HG02973 (cell line): ENCODE data around the gene KCNQ1.

Experiments
- ATAC-seq: cut with Tn5 transposase; IDR thresholded peaks from one replicate; pipeline ENCODE4 v1.9.1; 2021; ENCODE audit warnings: moderate library complexity; ENCODE audit not compliant: unreplicated experiment

The KCNQ1 gene

GRCh38 chr11:2577031-2577990 lies 132.5 kb downstream of the KCNQ1 start:
- ATAC-seq, result no peak

- ATAC-seq, result no peak
Observed at GRCh38 chr11:2577991-2578928, 133.5 kb downstream of the KCNQ1 start.

GRCh38 chr11:2578929-2579270 lies 134.1 kb downstream of the KCNQ1 start:
- no peak for ATAC-seq

GRCh38 chr11:2579315-2580060 lies 134.7 kb downstream of the KCNQ1 start:
- ATAC-seq, result no peak

GRCh38 chr11:2580061-2580421 lies 135.2 kb downstream of the KCNQ1 start:
- no peak for ATAC-seq

GRCh38 chr11:2580571-2581001 lies 135.8 kb downstream of the KCNQ1 start:
- no peak for ATAC-seq

GRCh38 chr11:2581151-2581930 lies 136.5 kb downstream of the KCNQ1 start:
- ATAC-seq, result no peak

DNA sequence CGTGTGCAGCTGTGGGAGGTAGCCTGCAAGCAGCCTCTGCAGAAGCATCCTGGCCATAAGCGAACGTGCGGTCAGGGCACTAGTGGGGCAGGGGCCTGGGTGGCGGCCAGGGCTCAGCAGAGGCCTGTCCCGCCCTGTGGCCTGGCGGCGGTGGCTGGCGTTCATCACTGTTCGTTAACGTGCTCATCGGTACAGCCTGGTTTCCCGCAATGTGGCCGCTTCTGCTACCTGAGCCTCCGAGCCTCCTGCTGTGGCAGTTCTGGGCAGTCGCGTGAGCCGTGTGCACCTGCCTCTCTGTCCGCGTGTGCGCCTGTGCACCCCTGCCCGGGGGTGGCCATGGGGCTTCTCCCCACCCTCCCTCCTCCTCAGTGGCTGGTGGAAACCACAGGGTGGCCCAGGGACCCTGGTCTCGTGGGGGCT lies 137.1 kb downstream of the KCNQ1 start:
- no peak for ATAC-seq

- ATAC-seq, result no peak
Observed at GRCh38 chr11:2582351-2582945, 137.6 kb downstream of the KCNQ1 start.

DNA sequence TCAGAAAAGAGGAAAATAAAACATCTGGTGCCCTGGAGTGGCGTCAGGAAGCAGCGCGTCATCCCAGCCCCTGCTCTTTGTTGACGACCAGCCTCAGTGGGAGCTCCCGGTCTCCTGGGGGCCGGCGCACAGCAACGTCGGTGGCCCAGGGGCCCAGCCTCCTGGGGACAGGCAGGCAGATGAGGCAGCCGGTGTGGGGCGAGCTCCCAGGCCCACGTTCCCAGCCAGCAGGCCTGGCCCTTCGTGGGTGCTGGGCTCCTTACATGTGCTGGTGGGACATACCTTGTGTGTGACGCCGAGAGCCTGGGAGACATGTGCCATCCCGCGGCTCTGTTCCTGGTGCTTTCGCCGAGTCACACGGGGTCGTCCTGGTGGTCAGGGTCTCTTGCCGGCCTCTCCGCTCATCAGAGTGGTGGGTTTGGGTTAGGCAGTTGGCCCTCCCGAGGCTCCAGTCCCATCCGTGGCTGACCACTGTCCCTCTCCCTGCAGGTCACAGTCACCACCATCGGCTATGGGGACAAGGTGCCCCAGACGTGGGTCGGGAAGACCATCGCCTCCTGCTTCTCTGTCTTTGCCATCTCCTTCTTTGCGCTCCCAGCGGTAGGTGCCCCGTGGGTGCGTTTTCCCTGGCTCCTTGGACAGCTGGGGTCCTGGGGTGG lies 138.3 kb downstream of the KCNQ1 start:
- ATAC-seq, result no peak

DNA sequence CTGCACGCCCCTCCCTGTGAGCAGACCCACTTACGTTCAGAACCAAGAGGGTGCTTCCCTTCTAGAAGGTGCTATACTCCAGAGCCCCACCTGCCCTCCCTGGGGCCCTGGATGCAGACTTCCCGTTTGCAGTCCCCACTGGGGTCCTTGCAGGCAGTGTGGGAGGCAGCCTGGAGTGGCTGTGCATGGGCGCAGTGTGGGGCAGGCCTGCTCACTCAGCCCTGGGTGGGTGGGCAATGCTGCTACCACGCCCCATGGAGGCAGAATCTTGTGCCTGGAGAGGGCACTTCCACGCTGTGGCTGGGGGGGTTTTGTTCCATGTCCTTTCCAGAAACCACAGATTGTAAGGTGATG lies 138.8 kb downstream of the KCNQ1 start:
- no peak for ATAC-seq

DNA sequence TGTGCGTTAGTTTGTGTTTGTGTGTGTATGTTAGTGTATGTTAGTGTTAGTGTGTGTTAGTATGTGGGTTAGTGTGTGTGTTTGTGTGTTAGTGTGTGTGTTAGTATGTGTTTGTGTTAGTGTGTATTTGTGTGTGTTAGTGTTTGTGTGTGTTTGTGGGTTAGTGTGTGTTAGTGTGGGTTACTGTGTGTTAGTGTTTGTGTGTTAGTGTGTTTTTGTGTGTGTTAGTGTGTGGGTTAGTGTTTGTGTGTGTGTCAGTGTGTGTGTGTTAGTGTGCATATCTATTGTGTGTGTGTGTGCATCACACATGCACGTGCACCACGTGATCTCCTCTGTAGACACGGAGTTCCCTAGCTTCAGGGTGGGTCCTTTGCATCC lies 139.6 kb downstream of the KCNQ1 start:
- ATAC-seq, result no peak

DNA sequence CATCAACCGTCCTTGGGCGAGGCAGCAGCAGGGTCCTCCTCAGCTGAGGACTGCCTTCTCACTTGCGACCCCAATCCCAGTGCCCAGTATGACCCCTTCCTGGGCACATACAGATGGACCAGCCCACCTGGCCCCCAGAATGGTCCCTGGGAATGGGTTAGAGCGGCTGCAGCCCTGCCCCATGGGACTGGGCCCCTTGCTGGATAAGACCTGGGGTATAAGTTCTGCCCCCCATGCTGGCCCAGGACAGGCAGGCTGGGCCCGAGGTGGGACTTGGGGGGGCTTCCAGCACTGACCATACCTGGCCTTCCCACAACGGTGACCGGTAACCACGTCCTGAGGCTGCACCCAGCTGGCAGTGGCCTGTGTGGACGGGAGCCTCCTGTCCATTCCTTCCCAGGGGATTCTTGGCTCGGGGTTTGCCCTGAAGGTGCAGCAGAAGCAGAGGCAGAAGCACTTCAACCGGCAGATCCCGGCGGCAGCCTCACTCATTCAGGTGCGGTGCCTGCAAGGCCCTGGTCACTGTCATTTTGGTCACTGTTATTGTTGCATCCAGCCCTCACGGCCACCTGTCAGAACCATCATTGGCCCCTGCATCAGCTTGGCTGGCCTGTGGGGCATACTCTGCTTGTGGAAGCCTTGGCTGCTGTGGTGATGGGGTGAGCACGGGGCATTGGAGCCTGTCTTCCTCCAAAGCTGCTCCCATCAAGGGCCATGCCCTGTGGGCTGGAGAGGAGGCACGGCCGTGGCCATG lies 140.2 kb downstream of the KCNQ1 start:
- ATAC-seq, result no peak

DNA sequence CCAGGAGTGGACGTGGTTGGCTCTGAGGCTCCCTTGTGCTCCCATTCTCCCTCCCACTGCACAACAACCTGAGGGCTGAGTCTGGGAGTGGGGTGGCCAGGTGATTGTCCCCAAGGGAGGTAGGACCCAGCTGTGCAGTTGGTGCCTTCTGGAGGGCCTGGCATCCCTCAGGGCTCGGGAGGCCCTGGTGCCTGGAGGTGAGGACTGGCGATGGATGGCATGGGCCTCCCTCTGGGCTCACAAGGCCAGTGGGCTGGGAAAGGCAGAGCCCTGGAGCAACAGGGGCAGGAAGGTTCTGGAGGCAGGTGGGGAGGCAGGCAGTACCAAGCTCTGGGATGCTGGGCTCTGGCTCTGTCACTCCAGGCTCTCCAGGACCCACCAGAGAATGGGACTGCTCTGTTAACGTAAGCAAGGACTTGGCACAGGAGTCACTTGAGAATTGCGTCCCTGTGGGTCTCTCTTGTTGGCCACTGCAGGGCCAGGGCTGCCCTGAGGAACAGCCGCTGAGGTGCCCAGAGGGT lies 140.8 kb downstream of the KCNQ1 start:
- ATAC-seq, result no peak

DNA sequence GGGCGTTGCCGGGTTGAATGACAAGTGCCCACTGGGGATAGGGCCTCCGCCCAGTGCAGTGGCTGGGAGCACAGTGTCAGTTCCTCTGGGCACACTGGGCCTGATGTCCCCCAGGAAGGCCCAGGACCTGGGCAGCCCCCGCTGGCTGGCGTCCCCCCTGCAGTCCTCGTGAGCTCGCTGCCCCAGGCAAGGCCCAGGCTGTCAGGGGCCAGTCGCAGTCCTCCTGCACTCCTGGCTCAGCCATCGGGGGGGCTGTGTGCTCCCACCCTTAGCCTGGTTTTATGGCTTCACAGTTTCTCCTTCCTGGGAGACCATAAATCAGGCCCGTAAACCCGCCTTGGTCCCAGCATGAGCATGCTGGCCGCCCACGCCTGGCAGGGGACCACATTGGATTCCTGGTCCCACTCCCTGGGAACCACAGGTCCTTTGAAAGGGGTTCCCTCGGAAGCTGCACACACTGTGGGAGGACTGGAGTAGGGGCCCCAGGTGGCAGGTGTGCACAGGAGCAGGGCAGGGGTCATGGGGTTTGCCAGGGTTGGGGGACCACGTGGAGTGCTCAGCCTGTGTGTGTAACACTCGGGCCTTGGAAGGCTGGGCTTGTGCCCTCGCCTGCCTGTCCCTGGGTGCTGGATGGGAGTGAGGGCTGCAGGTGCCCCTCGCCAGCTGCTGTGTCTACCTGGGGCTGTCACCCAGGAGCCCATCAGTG lies 141.4 kb downstream of the KCNQ1 start:
- ATAC-seq, result no peak

DNA sequence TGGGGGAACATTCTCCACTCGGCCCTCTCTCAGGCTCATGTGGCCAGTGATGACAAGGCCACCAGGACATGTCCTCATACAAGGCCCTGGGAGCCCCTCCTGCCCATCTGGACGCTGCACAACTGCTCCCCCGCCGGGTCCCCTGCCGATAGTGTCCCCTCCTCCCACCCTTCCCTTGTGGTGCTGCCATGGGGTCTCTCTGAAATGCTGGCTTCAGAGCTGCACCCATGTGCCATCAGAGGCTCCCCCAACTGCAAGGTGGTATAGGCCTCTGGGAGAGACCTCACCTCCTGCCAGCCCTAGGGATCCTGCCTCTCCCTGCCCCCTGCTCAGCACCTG lies 142.0 kb downstream of the KCNQ1 start:
- ATAC-seq, result no peak

- no peak for ATAC-seq
Observed at GRCh38 chr11:2587132-2587930, 142.5 kb downstream of the KCNQ1 start.
